H1 (cell line): ENCODE results near the gene RRM1.
A peak's percentile ranks its signal among the peaks of the same experiment; 100 is the strongest.

Source experiments
- CTCF ChIP-seq, 3 experiments: IDR thresholded peaks; 1 replicate in 2 of 3; 2 replicates in 1 of 3; pipeline versions ENCODE4 v1.5.1 to v1.6.1; 2011; ENCODE audit warnings: low read length in 3 of 3, mild to moderate bottlenecking in 3 of 3, inconsistent platforms in 2 of 3, low read depth in 1 of 3, moderate library complexity in 1 of 3; ENCODE audit not compliant: insufficient read depth in 1 of 3; ENCODE audit errors: control extremely low read depth in 1 of 3
- EP300 ChIP-seq, 2 experiments: IDR thresholded peaks; 1 replicate in 1 of 2; 2 replicates in 1 of 2; pipeline ENCODE4 v1.6.1; 2011 to 2012; ENCODE audit warnings: low read depth in 2 of 2, low read length in 2 of 2, mild to moderate bottlenecking in 2 of 2, borderline replicate concordance in 1 of 2, inconsistent platforms in 1 of 2, moderate library complexity in 1 of 2
- JUN ChIP-seq: IDR thresholded peaks from 2 replicates; pipeline ENCODE4 v1.6.1; 2011; ENCODE audit warnings: low read depth, mild to moderate bottlenecking, improper control_type of control experiment, low read length
- POLR2A ChIP-seq, 2 experiments: IDR thresholded peaks; 1 replicate in 1 of 2; 2 replicates in 1 of 2; pipeline ENCODE4 v1.6.1; 2011; ENCODE audit warnings: low read depth in 2 of 2, low read length in 2 of 2, mild to moderate bottlenecking in 2 of 2; ENCODE audit errors: control extremely low read depth in 1 of 2
- RFX5 ChIP-seq: IDR thresholded peaks from 2 replicates; pipeline ENCODE4 v1.6.1; 2011; ENCODE audit warnings: low read depth, low read length, improper control_type of control experiment, borderline replicate concordance
- SIX5 ChIP-seq: IDR thresholded peaks from 2 replicates; pipeline ENCODE4 v1.6.1; 2011; ENCODE audit warnings: mild to moderate bottlenecking, low read depth, low read length

- TF ChIP-seq JUN (no peak), RFX5 (no peak), EP300 (IDR thresholded peaks at IDR 0.05; ENCODE audit: borderline replicate concordance in 1 of 2, low read depth in 2 of 2, low read length in 2 of 2) (peak in 1 of 2 experiments; percentile 46; a peak in 1 of 3 replicates), CTCF (IDR thresholded peaks at IDR 0.05; ENCODE audit: control extremely low read depth in 1 of 3, insufficient read depth in 1 of 3, low read depth in 1 of 3, low read length in 3 of 3) (no peak), SIX5 (peak; percentile 67), POLR2A (IDR thresholded peaks at IDR 0.05; ENCODE audit: control extremely low read depth in 1 of 2, low read depth in 2 of 2, low read length in 2 of 2) (peak; percentile 73 to 80)
Observed at GRCh38 chr11:4094348-4095291, at the start of gene RRM1.
